SHP77 (cell line): ENCODE data around the gene EDN1.
A peak's percentile ranks its signal among the peaks of the same experiment; 100 is the strongest.

Experiments
- DNase-seq, 2 experiments: peaks; one replicate each; lab custom pipeline; 2025; lab: John Stamatoyannopoulos, UW

EDN1 gene

DNA sequence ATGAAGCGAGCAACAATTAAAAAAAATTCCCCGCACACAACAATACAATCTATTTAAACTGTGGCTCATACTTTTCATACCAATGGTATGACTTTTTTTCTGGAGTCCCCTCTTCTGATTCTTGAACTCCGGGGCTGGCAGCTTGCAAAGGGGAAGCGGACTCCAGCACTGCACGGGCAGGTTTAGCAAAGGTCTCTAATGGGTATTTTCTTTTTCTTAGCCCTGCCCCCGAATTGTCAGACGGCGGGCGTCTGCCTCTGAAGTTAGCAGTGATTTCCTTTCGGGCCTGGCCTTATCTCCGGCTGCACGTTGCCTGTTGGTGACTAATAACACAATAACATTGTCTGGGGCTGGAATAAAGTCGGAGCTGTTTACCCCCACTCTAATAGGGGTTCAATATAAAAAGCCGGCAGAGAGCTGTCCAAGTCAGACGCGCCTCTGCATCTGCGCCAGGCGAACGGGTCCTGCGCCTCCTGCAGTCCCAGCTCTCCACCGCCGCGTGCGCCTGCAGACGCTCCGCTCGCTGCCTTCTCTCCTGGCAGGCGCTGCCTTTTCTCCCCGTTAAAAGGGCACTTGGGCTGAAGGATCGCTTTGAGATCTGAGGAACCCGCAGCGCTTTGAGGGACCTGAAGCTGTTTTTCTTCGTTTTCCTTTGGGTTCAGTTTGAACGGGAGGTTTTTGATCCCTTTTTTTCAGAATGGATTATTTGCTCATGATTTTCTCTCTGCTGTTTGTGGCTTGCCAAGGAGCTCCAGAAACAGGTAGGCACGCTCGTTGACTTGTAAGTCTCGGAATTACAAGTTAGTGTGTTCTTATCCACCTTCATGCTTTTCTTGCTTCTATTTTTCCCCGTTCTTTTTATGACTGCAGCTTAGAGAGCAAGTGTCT lies at the start of gene EDN1:
Gene EDN1, plus strand, starts transcription at position 429 of the 888 bp plus-strand sequence. Its CDS starts 269 bp downstream, at position 698.
- DNase-seq = peak in 1 of 2 experiments; percentile 54

DNA sequence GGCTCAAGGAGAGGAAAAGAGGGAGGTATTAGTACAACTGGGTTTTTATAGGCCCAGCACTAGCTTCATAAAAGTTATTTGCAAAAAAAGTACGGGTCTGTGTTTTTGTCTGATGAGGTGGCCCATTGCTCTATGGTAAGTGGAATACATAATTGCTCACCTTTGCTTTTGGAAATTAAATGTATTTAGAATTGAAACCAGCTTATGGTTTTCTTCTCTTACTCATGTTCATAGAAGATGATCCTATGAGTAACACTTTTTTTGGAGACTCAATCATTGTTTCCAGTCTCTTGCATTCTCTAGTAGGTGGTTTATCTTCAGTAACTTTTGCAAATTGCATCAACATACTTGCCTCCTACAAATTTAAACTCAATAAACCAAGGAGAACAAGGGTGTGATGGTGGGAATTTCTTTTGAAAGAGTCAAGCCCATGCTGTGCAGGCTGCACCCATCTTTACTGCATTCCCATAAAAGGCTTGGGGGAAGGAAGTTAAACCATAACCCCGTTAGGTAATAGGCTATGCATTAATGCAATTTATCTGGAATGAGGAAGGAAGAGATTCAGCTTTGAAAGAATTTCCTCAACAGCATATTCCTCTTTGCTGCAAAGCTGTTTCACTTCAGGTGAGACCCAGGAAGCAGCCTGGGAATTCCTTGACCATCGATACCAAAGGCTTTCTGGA lies 48.5 kb upstream of the EDN1 start:
- no peak for DNase-seq

DNA sequence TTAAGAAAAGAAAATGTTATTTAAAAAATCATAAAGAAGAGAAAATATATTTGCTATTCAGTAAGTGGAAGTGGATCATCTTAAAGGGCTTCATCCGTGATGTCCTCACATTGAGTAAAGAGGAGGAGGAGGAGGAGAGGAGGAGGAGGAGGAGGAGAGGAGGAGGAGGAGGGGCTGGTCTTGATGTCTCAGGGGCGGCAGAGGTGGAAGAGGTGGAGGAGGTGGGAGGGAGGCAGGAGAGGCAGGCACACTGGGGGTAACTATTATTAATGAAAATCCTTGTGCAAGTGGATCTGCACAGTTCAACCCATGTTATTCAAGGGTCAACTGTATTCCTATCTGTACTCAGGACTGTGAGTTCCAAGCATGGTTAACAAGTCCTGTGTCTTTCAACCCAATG lies 47.0 kb upstream of the EDN1 start:
- no peak for DNase-seq

DNA sequence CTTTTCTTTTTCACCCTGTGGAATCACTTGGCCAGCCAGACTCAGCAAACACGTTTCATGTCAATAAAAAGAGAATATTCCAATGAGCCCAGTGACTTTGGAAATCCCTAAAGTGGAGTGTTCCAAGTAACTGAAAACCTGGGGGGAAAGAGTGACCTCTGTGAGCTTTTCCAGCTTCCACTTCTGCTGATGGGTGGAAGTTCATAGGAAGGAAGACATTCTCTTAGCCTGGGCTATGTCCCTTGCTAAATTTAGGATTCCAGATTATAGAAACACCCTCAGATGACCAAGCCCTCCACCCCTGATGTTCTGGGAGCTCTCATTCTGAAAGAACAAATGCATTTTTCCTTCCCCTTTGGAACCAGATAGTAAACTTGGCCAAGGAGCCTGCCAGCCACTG lies 44.8 kb upstream of the EDN1 start:
- no peak for DNase-seq

DNA sequence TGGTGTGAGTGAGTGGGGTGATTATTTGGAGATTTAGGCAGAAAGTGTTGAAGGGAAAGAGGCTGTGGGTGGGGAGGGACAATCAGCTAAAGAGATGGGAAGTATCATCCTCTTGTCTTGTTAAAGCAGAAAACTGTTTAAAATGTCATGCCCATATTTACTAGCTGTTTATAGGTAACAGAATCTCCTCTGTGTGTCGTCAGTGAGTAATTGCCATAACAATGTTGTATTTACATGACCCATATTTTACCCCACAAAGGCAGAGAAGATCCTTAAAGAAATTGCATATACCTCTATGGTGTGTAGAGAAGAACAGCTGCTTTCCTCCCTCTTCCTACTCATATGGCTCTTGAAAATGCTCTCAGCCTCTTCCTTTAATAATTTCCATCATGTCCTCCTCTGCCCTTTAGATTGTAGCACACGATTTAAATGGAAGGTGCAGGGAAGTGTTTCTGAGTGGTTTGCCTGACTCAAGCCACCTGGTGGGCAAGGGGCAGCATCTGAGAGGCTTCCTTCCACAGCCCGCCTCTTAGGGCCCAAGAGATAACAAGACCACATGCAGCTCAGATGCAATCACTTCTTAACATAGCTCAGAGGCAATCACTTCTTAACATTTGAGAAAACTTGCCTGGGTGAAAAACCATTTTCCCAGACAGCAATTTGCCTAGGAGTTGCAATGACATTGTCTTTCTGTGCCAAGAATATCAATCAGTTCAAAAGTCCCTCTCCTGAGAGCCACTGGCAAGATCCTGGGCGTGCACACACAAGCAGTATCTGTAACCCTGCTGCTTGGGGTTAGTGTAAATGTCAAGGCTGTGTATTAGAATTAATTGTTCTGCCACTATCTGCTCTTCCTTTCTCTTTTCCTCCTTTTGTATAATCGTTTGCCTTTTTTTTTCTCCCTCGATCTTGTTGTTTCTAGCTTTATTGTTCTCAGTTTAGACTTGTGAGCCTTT lies 44.1 kb upstream of the EDN1 start:
- no peak for DNase-seq

DNA sequence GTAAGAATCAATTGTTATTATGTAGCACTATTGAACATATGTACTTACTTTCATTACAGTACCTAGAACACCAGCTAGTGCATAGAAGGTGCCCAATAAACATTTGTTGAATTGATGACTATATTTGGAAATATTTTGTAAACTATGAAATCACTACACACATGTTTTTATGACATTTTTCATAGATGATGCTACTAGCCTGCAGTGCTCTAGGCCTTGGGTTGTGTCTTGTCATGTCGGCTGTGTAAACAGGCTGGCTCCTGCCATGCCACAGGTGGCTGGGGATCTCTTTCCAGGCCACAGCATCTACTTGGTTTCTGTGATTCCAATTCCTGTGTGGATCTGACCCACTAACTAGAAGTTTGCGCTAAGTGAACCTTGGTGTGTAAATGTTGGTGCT lies 43.3 kb upstream of the EDN1 start:
- DNase-seq = no peak

DNA sequence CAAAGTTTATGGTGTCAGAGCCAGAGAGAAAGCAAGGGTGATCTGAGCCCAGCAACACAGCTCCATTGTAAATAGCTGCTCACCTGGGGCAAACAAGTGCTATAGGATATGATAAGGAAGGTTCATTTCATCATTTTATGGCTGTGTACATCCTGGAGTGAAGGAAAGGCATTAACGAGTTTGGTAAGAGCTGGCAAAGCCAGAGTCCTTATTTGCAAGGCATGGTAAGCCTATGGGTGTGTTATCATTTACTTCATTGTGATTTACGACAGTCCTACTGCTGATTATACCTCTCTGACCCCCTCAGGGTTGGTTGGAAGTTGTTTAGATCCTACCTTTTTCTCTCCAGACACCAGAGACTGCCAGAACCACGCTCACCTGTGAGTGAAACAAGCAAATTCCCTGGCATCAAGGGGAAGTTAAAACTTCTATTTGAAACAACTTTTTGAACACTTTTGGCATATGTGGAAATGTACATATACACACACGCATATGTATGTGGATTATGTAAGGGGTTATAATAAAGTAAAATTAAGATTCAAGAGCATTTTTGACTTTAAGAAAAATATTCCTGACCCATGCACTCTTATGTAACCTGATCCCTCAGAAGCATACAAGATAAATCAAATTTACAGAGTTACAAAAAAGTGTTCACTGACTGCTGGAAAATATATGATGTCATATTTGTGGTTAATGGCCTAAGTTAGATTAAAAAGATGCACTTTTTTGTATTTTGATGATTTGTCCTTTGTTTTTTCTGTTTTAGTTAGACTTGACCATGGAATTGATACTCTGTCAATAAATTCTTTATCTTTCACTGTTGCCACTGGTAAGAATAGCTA lies 40.4 kb upstream of the EDN1 start:
- DNase-seq = no peak

DNA sequence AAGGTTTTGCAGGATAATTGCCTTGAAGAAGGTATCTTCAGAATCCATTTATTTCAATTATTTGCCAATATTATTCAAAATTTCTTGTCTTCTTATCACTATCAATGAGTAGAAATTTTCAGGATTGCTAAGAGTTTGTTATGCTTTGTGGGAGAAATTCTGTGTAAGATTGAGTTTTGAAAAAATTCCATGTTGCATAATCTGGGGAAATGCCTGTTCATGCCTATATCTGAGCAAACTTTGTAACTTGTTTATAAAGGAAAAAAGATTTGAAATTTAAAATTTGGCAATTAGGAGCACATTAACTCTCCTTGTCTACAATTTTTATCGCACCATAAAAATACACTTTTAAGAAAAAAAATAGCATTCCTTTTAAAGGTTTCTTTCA lies 39.8 kb upstream of the EDN1 start:
- DNase-seq = no peak

DNA sequence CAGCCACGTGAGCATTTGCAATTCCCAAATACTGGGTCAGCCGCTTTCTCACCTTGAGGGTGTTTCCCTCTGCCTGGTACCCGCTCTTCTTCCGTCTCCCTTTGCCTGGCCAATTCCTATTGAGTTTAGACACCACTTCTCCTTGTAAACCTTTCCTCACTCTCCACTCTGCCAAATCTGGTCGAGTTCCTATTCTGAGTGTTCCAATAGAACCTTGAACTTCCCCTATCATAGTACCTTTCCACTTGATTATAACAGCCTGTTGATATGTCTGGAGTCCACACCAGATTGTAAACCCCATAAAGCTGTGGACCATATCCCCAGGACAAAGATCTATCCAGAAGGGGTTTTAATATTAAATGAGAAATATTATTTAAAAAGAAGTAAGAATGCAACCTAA lies 36.0 kb upstream of the EDN1 start:
- DNase-seq = no peak

DNA sequence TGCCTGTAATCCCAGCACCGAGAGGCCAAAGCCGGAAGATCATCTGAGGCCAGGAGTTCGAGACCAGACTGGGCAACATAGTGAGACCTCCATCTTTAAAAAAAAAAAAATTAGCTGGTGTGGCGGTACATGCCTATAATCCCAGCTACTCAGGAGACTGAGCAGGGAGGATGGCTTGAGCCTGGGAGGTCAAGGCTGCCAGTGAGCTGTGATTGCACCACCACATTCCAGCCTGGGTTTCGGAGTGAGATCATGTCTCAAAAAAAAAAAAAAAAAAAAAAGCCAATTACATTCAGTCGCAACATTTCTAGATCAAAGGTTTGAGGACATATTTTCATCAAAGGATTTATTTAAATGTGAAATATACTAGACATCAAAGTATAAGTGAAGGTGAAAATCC lies 32.0 kb upstream of the EDN1 start:
- DNase-seq = no peak

DNA sequence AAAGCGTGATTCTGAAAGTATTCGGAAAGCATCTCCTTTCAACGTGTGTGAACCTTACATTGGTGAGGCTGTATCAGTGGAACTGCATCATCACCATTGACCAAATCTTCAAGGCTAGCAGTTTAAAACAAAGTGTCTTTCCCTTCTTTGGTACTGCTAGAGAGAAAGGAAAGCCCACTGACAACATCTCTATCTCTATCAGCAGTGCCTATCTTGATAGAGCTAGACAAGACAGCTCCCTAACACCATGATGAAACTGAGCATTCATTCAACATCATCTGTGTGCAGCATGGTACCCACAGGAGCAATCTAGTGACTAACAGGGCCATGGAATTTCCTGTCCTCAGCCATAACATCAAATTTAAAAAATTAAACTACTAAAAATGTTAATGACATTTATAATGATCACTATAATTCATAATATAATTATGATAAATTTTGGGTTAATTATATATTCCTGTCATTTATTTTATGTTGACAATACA lies 31.5 kb upstream of the EDN1 start:
- no peak for DNase-seq

DNA sequence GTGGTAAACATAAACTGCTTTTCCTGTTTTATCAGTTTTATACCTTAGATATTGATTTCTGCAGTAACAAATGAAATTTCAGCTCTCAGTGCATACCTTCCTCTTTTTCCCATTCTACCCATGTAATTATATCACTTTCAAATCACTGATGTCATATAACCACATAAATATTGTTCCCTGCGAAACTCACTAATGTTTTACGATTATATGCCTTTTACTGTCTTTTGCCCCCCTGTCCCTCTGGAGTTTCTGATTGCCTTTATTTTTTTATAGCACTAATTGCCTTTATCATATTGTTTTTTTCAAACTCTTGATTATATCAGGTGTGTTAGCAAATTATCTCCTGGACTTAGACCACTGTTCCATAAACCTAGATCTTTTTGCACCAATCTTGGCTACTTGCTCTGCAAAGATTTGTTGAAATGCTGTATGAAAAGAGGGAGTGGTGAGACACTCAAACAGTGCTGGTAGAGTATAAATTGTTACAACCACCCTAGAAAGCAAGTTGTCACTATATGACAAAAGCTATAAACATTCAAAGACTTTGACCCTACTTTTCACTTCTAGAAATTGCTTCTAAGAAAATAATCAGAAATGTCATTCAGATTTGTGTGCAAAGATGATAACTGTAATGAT lies 29.6 kb upstream of the EDN1 start:
- DNase-seq = no peak

DNA sequence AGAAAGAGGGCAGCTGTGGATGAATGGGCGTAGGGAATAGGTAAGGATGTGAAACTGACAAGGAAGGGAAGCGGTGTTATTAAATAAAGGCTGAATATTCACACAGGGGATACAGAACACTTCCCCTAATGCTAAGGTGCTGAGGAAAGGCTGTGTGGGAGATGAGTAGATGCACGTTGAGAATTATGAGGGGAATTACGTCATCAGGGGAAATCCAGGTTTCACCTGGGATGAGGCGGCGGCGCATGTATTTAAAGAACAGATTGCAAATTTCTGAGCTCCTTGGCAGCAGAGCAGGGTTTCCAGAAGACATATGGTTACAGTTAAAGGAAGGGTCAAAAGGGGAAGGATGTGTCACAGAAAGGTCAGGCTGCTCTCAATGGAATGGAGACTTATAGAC lies 28.7 kb upstream of the EDN1 start:
- no peak for DNase-seq

DNA sequence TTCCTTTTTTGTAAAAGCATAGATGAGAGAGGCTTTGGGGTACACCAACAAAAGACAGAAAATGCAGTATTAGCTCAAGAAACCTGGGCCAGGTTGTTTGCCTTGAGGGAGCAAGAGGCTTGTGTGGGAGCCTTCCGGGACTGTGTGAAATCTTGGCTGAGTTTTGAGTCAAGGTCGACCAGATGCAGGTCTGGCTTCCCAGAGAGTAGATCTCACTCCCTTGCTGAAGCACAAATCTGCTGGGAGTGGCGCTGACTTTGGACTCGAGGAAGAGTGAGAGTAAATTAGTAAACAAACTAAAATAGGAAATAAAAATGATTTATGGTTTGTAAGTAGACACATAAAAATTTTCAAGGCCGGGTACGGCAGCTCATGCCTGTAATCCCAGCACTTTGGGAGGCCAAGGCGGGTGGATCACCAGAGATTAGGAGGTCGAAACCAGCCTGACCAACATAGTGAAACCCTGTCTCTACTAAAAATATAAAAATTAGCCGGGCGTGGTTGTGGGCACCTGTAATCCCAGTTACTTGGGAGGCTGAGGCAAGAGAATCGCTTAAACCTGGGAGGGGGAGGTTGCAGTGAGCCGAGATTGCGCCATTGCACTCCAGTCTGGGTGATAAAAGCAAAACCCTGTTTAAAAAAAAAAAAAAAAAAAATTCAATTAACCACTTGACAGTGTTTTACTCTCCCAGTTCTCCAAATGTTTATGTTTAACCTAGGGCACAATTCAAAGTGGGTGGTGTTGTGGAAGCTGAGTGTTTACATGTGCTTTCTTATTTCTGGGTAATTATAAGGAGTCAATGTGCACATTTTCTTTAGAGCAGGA lies 27.7 kb upstream of the EDN1 start:
- no peak for DNase-seq

DNA sequence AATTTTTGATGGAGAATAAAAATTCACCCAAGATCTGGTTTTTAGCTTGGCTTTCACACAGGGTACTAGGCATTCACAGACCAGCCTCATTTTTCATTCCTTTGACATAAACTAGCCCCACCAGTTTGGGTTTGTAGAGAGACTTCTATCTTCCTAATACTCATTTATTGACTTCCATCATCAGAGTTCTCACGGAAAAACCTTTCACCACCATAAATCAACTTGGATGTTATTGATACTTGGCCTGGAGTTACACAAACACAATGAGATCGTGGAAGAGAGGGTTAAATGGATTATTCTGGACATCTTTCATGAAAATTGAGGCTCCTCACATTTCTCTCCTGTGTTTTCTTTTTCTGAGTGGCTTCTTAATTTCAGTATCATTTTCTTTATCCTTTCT lies 26.8 kb upstream of the EDN1 start:
- DNase-seq = no peak

DNA sequence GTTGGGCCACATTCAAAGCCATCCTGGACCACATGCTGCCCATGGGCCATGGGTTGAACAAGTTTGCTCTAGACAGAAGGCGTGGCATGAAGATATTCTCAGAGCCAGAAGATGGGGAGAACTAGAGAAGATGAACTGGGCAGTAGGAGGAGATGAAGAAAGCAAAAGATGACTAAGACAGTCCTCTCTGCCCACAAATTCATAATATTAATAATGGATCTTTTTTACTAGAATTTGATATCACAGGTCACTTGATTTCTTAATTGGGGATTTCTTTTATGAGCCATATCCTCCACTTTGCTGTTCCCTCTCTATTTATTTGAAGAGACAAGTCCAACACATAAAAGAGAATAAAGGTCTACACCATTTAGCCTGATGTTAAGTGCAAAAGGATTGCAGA lies 25.5 kb upstream of the EDN1 start:
- no peak for DNase-seq

DNA sequence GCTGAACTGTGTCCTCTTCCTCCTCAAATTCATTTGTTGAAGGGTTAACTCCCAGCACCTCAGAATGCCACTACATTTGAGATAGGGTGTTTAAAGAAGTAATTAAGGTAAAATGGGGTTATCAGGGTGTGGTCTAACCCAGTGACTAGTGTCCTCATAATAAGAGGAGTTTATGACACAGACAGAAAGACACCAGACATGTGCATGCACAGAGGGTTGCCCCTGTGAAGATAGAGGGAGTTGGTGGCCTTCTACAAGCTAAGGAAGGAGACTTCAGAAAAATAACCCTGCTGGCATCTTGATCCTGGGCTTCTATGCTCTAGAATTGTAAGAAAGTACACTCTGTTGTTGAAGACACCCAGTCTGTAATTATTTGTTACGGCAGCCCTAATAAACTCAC lies 24.9 kb upstream of the EDN1 start:
- DNase-seq = no peak

DNA sequence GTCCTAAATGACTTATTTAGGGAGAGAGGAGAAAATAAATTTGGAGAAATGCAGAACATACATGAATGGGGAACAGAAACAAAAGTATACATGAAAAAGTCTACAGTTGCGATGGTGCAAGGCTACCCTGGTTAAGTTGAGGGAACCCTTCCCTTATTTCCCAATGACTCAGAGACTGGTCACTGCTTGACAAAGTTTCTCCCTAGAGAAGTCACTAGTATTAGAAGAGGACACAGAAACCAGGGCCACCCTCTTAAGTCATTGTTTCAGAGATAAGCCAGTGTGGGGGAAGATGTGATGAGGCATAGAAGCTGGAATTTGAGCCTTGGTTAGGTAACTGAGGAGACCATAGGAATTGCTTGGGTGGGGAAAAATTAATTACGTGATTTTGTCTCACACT lies 24.4 kb upstream of the EDN1 start:
- no peak for DNase-seq

DNA sequence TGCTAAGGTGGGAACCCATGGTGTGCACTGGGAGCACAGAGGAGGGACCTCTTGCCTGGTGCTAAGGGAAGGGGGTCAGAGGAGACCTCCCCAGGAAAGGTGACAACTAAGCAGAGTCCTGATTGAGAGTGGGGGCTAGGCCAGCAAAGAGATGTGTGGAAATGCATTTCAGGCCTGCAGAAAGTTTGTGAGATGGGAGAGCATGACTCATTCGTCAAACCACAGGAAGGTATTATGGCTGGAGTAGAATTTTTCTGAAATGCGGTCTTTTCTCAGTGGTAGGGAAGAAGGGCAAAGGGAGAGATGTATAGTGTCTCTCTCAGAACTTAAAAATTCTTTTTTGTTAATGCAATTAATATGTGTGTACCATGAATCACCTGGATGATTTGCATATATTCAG lies 23.6 kb upstream of the EDN1 start:
- DNase-seq = no peak

DNA sequence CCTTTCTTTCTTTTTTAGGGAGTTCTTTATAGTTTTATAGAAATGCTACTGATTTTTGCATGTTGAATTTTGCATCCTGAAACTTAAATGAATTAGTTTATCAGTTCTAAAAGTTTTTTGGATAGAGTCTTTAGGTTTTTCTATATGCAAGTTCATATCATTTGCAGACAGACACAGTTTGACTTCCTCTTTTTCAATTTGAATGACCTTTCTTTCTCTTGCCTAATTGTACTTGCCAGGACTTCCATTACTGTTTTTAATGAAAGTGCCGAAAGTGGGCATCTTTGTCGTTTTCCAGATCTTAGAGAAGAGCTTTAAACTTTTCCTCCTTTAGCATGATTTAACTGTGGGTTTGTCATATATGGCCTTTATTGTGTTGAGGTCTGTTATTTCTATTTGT lies 21.1 kb upstream of the EDN1 start:
- no peak for DNase-seq
